Lower leg skin (tissue), 3 donors: Measurements from ENCODE around the gene ZNF511.

Experiments used
- CTCF ChIP-seq, 3 donors: fragments of 450-650 bp; IDR thresholded peaks; one replicate each; pipeline ENCODE4 v1.5.1; 2016; ENCODE audit warnings: antibody characterized with exemption in 3 of 3, mild to moderate bottlenecking in 3 of 3, moderate library complexity in 2 of 3
- POLR2A ChIP-seq, 2 donors: fragments of 450-650 bp; IDR thresholded peaks; one replicate each; pipeline ENCODE4 v1.6.1; 2016 to 2017; ENCODE audit warnings: antibody characterized with exemption in 2 of 2, mild to moderate bottlenecking in 1 of 2, moderate library complexity in 1 of 2

DNA sequence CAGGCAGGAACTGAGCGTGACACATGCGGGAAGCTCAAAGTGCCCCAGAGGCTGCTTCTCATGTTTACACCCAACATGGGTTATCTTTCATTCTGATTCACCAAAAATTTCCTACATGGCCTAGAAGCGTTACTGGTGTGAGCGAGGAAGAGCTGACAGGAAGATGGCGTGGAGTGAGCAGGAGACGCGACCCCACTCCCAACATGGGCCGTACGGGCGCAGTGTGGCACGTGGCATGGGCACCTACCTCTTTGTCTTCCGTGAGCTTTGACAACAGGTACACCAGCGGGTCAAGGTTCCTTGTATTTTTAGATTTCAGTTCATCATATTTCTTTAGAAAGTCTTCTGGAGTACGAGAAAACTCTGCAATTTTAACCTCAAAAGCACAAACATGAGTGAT, 9.0 kb upstream of the ZNF511 start:
- TF ChIP-seq CTCF (IDR thresholded peaks at IDR 0.05) (no peak), POLR2A (IDR thresholded peaks at IDR 0.05) (no peak)
